Measurements from ENCODE around the gene FANCB. TPM values are rescaled to one million over a fixed set of nuclear protein-coding genes. Genes with fewer than 3 reads are reported as not detected.

The FANCB gene
- total and polyA plus RNA-seq, 2 of the 4 experiments (the other 2 are of a cell fraction) = 2.5 to 7.7 TPM

DNA sequence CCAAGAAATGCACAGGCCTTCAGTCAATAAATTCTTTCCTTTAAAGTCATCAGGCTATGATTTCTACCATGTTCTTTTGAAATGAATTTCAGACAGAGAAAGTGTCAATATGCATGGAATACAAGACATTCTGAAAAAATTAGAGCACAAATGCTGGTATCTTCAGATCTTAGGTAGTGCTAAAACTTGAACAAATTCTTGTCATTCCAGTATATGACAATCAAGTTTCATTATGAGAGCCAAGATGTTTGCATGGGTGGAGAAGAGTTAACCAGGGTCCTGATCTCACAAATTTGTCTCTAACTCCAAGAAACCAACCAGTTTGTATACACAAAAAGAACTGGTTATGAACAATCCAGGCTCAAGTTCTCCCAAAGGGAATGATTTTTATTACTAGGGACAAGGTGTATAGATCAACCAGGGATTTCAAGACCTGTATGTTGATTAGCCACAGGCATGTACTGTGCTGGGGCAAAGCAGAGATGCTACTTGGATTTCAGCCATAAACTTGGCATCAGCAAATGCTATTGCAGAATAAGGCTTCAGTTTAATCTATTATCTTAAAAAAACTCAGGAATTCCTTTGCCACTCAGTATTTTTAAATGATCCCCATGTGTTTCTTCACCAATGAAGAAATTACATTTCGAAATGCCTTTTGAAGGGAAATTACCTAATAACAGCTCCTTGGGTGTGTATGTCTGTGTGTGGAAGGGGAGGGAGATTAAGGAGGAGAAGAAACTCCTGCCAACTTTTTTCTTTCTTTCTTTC is 69.7 kb downstream of the FANCB start:
- intact Hi-C loops (cut with micrococcal nuclease) = loop anchor here (1.0 kb wide), 1 partner anchor 35 kb away; no protein-coding TSS in a partner anchor
- Histone ChIP-seq H2BK120ac (ENCODE audit: low read depth, low read length) (no peak overlapping the region), H3K4me3 (ENCODE audit: insufficient read depth, low read depth, low read length) (no peak overlapping the region), H4K20me1 (ENCODE audit: insufficient read depth, low read length) (no peaks in the 10 kb centered on the region), H3K9me3 (ENCODE audit: control insufficient read depth, insufficient read depth, low read length) (no peaks in the 10 kb centered on the region), H3K36me3 (ENCODE audit: control insufficient read depth, insufficient read depth, low read length) (no peaks in the 10 kb centered on the region), H2BK20ac (ENCODE audit: low read depth, low read length) (no peak overlapping the region), H3K9ac (ENCODE audit: low read depth, low read length) (no peak overlapping the region), H3K56ac (ENCODE audit: extremely low read depth, insufficient read depth, low read length) (no peak overlapping the region), H2BK15ac (ENCODE audit: low read depth, low read length) (no peak overlapping the region), H3K79me1 (ENCODE audit: low read depth in 1 of 2, low read length in 2 of 2) (no peaks in the 10 kb centered on the region), H2AK9ac (replicated peaks; ENCODE audit: low read depth, low read length, poor library complexity) (no peak overlapping the region), H2BK5ac (ENCODE audit: low read depth, low read length, poor library complexity, severe bottlenecking) (no peak overlapping the region), H4K8ac (ENCODE audit: low read depth in 2 of 2, low read length in 2 of 2) (no peak overlapping the region), H3K27me3 (ENCODE audit: control insufficient read depth, insufficient read depth, low read length) (no peaks in the 10 kb centered on the region), H3K18ac (ENCODE audit: low read depth, low read length) (no peak overlapping the region), H3K4ac (ENCODE audit: low read depth, low read length) (no peak overlapping the region), H4K5ac (ENCODE audit: low read depth, low read length) (no peak overlapping the region), H3K9me1 (ENCODE audit: insufficient read depth, low read length) (no peaks in the 10 kb centered on the region), H3K14ac (replicated peaks; ENCODE audit: low read depth, low read length) (no peak overlapping the region), H2AFZ (replicated peaks; ENCODE audit: low read length, poor library complexity) (no peak overlapping the region), H3K27ac (ENCODE audit: insufficient read depth, low read length) (no peak overlapping the region), H2AK5ac (ENCODE audit: low read depth, low read length) (no peak overlapping the region), H3K23ac (ENCODE audit: low read depth, low read length) (no peak overlapping the region), H4K91ac (ENCODE audit: insufficient read depth, low read depth, low read length) (no peak overlapping the region), H3K4me2 (ENCODE audit: low read depth, low read length) (no peak overlapping the region), H3K4me1 (ENCODE audit: control insufficient read depth, insufficient read depth, low read length) (0 out of 2 replicates have a peak, but pooled peaks cover 2% of the 10 kb centered on the region)
- dilution Hi-C loops (cut with HindIII; ENCODE audit: low sequenced_read_pairs, unreplicated experiment) = no loop called here
- ChIA-PET POLR2A (ENCODE audit: unreplicated experiment) (no interaction called here), CTCF (no interaction called here)
- no peak for ATAC-seq (ENCODE audit: low read depth)
- in situ Hi-C loops (cut with MboI; ENCODE audit: low sequenced_read_pairs) = no loop called here
- whole genome bisulfite sequencing, 2 experiments (ENCODE audit: extremely low coverage in 2 of 2, insufficient read length in 1 of 2) = no CpG with 5 or more reads among the region's 1 CpG
- no TSS peak for BruUV-seq (replicated peaks)
- DNase-seq = no peak
- TF ChIP-seq SMC3 (IDR thresholded peaks at IDR 0.05; ENCODE audit: low read depth, low read length) (no peak), RFX5 (IDR thresholded peaks at IDR 0.05; ENCODE audit: low read depth, low read length) (no peak), MXI1 (IDR thresholded peaks at IDR 0.05; ENCODE audit: borderline replicate concordance, low read depth, low read length) (no peak), CHD1 (IDR thresholded peaks at IDR 0.05; ENCODE audit: low read depth, low read length) (no peak), RAD21 (IDR thresholded peaks at IDR 0.05; ENCODE audit: low read length) (no peak), POLR2A (IDR thresholded peaks at IDR 0.05; ENCODE audit: low read depth, low read length) (no peak), NFE2L2 (IDR thresholded peaks at IDR 0.05; ENCODE audit: low read depth, low read length) (no peak), BHLHE40 (IDR thresholded peaks at IDR 0.05; ENCODE audit: low read depth, low read length) (no peak), CEBPB (IDR thresholded peaks at IDR 0.05; ENCODE audit: low read depth, low read length) (no peak), RCOR1 (IDR thresholded peaks at IDR 0.05; ENCODE audit: insufficient replicate concordance, low read length) (no peak), FOS (IDR thresholded peaks at IDR 0.05; ENCODE audit: low read depth, low read length) (no peak), MAFK (IDR thresholded peaks at IDR 0.05; ENCODE audit: low read depth, low read length) (no peak), MAZ (IDR thresholded peaks at IDR 0.05; ENCODE audit: borderline replicate concordance, low read depth, low read length) (no peak)
- TF ChIP-seq, protein P1, sequence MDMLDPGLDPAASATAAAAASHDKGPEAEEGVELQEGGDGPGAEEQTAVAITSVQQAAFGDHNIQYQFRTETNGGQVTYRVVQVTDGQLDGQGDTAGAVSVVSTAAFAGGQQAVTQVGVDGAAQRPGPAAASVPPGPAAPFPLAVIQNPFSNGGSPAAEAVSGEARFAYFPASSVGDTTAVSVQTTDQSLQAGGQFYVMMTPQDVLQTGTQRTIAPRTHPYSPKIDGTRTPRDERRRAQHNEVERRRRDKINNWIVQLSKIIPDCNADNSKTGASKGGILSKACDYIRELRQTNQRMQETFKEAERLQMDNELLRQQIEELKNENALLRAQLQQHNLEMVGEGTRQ (IDR thresholded peaks at IDR 0.05; ENCODE audit: low read depth, low read length) = no peak
- TF ChIP-seq, protein P2, sequence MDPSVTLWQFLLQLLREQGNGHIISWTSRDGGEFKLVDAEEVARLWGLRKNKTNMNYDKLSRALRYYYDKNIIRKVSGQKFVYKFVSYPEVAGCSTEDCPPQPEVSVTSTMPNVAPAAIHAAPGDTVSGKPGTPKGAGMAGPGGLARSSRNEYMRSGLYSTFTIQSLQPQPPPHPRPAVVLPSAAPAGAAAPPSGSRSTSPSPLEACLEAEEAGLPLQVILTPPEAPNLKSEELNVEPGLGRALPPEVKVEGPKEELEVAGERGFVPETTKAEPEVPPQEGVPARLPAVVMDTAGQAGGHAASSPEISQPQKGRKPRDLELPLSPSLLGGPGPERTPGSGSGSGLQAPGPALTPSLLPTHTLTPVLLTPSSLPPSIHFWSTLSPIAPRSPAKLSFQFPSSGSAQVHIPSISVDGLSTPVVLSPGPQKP (IDR thresholded peaks at IDR 0.05; ENCODE audit: borderline replicate concordance, low read depth, low read length) = no peak
- TF ChIP-seq, protein P3, sequence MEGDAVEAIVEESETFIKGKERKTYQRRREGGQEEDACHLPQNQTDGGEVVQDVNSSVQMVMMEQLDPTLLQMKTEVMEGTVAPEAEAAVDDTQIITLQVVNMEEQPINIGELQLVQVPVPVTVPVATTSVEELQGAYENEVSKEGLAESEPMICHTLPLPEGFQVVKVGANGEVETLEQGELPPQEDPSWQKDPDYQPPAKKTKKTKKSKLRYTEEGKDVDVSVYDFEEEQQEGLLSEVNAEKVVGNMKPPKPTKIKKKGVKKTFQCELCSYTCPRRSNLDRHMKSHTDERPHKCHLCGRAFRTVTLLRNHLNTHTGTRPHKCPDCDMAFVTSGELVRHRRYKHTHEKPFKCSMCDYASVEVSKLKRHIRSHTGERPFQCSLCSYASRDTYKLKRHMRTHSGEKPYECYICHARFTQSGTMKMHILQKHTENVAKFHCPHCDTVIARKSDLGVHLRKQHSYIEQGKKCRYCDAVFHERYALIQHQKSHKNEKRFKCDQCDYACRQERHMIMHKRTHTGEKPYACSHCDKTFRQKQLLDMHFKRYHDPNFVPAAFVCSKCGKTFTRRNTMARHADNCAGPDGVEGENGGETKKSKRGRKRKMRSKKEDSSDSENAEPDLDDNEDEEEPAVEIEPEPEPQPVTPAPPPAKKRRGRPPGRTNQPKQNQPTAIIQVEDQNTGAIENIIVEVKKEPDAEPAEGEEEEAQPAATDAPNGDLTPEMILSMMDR (conservative IDR thresholded peaks at IDR 0.05; ENCODE audit: low read depth, low read length) = no peak
